Glutamatergic neuron (in vitro differentiated cells): Measurements from ENCODE around the gene MAL. TPM values are rescaled to one million over a fixed set of nuclear protein-coding genes. Genes with fewer than 3 reads are reported as not detected.

Experiments used
- DNase-seq: peaks from one replicate; pipeline ENCODE4 v3.0.0; 2022
- H3K27ac Mint-ChIP-seq: one replicate; pipeline ENCODE4 v1.8.0; 2020; ENCODE audit warnings: mild to moderate bottlenecking, mixed read lengths, inconsistent platforms; ENCODE audit not compliant: unreplicated experiment
- H3K27me3 Mint-ChIP-seq: one replicate; pipeline ENCODE4 v1.8.0; 2020; ENCODE audit warnings: mild to moderate bottlenecking, moderate library complexity, mixed read lengths, inconsistent platforms; ENCODE audit not compliant: unreplicated experiment
- H3K36me3 Mint-ChIP-seq: one replicate; pipeline ENCODE4 v1.8.0; 2020; ENCODE audit warnings: mild to moderate bottlenecking, mixed read lengths, inconsistent platforms; ENCODE audit not compliant: unreplicated experiment
- H3K4me1 Mint-ChIP-seq: one replicate; pipeline ENCODE4 v1.8.0; 2020; ENCODE audit warnings: mild to moderate bottlenecking, low read depth, mixed read lengths, inconsistent platforms; ENCODE audit not compliant: unreplicated experiment
- H3K4me3 Mint-ChIP-seq: one replicate; pipeline ENCODE4 v1.8.0; 2020; ENCODE audit warnings: mild to moderate bottlenecking, mixed read lengths, inconsistent platforms; ENCODE audit not compliant: unreplicated experiment
- H3K9me3 Mint-ChIP-seq: one replicate; pipeline ENCODE4 v1.8.0; 2020; ENCODE audit warnings: mild to moderate bottlenecking, moderate library complexity, mixed read lengths, inconsistent platforms; ENCODE audit not compliant: unreplicated experiment
- CTCF ChIP-seq: fragments of 200-600 bp; sonication (generic); IDR thresholded peaks from one replicate; pipeline ENCODE4 v1.5.0; 2021; ENCODE audit not compliant: partially characterized antibody, unreplicated experiment
- total RNA-seq: library from RNA; stranded (reverse); fragmentation: NEBNext Ultra II Directional; extraction: Animal tissue kit (Norgen Biotek cat#: 25700); gene quantifications from one replicate; pipeline ENCODE4 v1.2.1, GENCODE V29; 2021; ENCODE audit not compliant: unreplicated experiment

Gene MAL
- total RNA-seq, 1 donor from 2014 or later = 9.0 TPM

- H3K9me3 Mint-ChIP-seq = peaks cover 6% of the 10 kb centered on the region
- H3K36me3 Mint-ChIP-seq = no peaks in the 10 kb centered on the region
- no peak overlapping the region for H3K27ac Mint-ChIP-seq
- H3K4me1 Mint-ChIP-seq = peaks cover 9% of the 10 kb centered on the region
- no peaks in the 10 kb centered on the region for H3K27me3 Mint-ChIP-seq
- no peak for DNase-seq
- no peak for TF ChIP-seq CTCF
- no peak overlapping the region for H3K4me3 Mint-ChIP-seq
Observed at GRCh38 chr2:95060446-95061118, 35.1 kb downstream of the MAL start.

GRCh38 chr2:95061119-95061512, 35.6 kb downstream of the MAL start:
- no peak for TF ChIP-seq CTCF
- H3K36me3 Mint-ChIP-seq = no peaks in the 10 kb centered on the region
- DNase-seq = no peak
- H3K27me3 Mint-ChIP-seq = no peaks in the 10 kb centered on the region
- no peak overlapping the region for H3K27ac Mint-ChIP-seq
- peaks cover 9% of the 10 kb centered on the region for H3K4me1 Mint-ChIP-seq
- no peak overlapping the region for H3K4me3 Mint-ChIP-seq
- H3K9me3 Mint-ChIP-seq = peaks cover 6% of the 10 kb centered on the region

GRCh38 chr2:95061601-95062183, 36.2 kb downstream of the MAL start:
- TF ChIP-seq CTCF = no peak
- no peak overlapping the region for H3K27ac Mint-ChIP-seq
- no peak overlapping the region for H3K4me3 Mint-ChIP-seq
- no peak for DNase-seq
- H3K4me1 Mint-ChIP-seq = peaks cover 9% of the 10 kb centered on the region
- peaks cover 6% of the 10 kb centered on the region for H3K9me3 Mint-ChIP-seq
- H3K27me3 Mint-ChIP-seq = no peaks in the 10 kb centered on the region
- H3K36me3 Mint-ChIP-seq = no peaks in the 10 kb centered on the region

GRCh38 chr2:95062242-95063085, 37.0 kb downstream of the MAL start:
- no peaks in the 10 kb centered on the region for H3K36me3 Mint-ChIP-seq
- peak overlapping the region; percentile 36 for H3K4me3 Mint-ChIP-seq
- peaks cover 9% of the 10 kb centered on the region for H3K4me1 Mint-ChIP-seq
- peaks cover 6% of the 10 kb centered on the region for H3K9me3 Mint-ChIP-seq
- no peak for TF ChIP-seq CTCF
- no peaks in the 10 kb centered on the region for H3K27me3 Mint-ChIP-seq
- peak overlapping the region; percentile 17 for H3K27ac Mint-ChIP-seq
- no peak for DNase-seq
